ENCODE data around the gene KCNJ1.

DNA sequence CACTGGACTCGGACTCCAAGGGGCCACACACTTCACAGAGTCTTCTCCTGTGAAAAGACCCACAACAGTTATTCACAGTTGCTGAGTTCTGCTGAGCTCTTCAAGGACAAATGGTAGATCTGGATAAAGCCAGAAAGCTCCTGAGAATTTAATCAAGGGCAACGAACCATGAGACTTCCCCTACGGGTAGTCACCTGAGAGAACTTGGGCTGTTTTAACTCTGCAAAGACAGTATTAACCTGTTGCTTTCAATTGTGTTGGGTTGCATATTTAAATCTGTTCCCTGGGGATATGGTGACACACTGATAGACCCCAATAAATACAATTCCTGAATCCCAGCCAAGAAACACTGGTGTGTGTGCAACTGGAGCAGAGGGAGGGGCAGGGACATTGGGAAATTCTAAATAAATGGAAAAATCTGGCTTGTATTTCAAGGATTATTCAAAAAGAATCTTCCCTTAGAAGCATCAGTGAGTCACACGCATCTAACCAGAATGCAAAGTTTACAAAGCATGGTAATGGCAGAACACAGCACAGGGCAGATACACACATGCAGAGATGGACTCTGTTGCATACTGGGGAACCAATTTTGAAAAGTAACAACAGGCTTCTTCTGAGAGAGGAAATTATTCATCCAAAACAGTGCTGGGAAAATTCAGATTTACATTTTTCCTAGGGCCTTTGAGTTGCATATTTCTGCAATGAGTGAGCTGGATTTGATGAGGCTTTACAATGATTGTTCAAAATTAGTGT lies 4.0 kb downstream of the KCNJ1 start:
- TF ChIP-seq, protein P1, sequence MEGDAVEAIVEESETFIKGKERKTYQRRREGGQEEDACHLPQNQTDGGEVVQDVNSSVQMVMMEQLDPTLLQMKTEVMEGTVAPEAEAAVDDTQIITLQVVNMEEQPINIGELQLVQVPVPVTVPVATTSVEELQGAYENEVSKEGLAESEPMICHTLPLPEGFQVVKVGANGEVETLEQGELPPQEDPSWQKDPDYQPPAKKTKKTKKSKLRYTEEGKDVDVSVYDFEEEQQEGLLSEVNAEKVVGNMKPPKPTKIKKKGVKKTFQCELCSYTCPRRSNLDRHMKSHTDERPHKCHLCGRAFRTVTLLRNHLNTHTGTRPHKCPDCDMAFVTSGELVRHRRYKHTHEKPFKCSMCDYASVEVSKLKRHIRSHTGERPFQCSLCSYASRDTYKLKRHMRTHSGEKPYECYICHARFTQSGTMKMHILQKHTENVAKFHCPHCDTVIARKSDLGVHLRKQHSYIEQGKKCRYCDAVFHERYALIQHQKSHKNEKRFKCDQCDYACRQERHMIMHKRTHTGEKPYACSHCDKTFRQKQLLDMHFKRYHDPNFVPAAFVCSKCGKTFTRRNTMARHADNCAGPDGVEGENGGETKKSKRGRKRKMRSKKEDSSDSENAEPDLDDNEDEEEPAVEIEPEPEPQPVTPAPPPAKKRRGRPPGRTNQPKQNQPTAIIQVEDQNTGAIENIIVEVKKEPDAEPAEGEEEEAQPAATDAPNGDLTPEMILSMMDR (conservative IDR thresholded peaks at IDR 0.05; ENCODE audit: low read depth, low read length): no peak
- TF ChIP-seq EZH2 (IDR thresholded peaks at IDR 0.05; ENCODE audit: low read length, unreplicated experiment) (no peak), EZH2phosphoT487 (IDR thresholded peaks at IDR 0.05; ENCODE audit: borderline replicate concordance, low read length) (no peak)
